GM12864 (cell line): ENCODE data around the gene UQCC2.

Source experiments
- DNase-seq: peaks from one replicate; pipeline ENCODE4 v3.0.0-alpha.2; 2011; ENCODE audit warnings: low read depth
- H3K4me3 ChIP-seq: 2 replicates; pipeline ENCODE4 v1.5.1; 2011; ENCODE audit warnings: mild to moderate bottlenecking, low read depth, low read length, control low read depth
- CTCF ChIP-seq: IDR thresholded peaks from 2 replicates; pipeline ENCODE4 v1.5.1; 2011; ENCODE audit warnings: low read depth, mild to moderate bottlenecking, moderate library complexity, low read length, control low read depth, inconsistent platforms; ENCODE audit errors: missing control alignments

Gene UQCC2

GRCh38 chr6:33711140-33712129, at the start of gene UQCC2:
TSS of gene UQCC2 (minus strand) at chr6:33711700. CDS start at chr6:33711686, 14 bp downstream.
- DNase-seq, result peak; percentile 82
- TF ChIP-seq CTCF, result peak; percentile 60
- H3K4me3 ChIP-seq, result peak within 1 kb of the TSS; percentile 81

GRCh38 chr6:33759887-33760629, 48.6 kb upstream of the UQCC2 start:
- no peak for TF ChIP-seq CTCF
- DNase-seq, result no peak
- no peak overlapping the region for H3K4me3 ChIP-seq

- no peak for TF ChIP-seq CTCF
Measured at GRCh38 chr6:33758815-33759216, 47.3 kb upstream of the UQCC2 start.

DNA sequence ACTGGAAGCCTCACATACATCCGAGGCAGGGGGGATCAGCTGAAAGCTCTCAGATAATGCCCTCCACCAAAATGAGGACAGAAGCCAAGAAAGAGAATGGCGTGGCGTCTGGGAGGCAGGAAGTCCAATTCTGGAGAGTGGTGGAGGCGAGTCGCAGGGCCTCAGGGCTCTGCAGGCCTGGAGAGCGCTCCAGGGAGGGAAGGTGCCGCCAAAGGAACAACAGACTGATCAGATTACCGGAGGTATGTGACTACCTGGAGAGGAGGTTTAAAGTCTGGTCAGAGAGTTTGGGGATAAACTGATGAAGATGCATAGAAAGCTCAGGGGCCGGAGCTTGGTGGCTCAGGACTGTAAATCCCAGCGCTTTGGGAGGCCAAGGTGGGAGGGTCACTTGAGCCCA, 46.4 kb upstream of the UQCC2 start:
- no peak for TF ChIP-seq CTCF
- DNase-seq, result no peak
- H3K4me3 ChIP-seq, result no peak overlapping the region

More at GRCh38 chr6:33758815-33759216, 47.3 kb upstream of the UQCC2 start:
- DNase-seq, result no peak
- no peak overlapping the region for H3K4me3 ChIP-seq

DNA sequence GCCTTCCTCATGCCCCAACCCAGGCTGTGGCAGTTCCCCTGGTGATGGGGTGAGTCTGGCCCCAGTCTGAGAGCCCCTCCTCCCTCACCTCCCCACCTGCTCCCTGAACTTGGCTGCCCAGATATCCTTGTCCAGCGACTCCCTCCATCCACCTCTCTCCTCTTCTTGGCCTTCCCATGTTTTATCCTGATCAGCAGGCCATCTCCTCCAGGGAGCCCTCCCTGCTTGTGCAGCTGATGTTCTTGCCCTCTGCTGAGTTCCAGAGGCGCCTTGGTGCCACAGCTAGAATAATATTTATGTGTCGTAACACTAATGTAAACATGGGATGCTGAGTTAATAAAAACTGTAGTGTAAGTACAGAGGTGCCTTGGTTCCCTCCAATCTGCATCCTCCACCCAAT, 45.6 kb upstream of the UQCC2 start:
- no peak overlapping the region for H3K4me3 ChIP-seq
- no peak for DNase-seq
- no peak for TF ChIP-seq CTCF

GRCh38 chr6:33756211-33756954, 44.9 kb upstream of the UQCC2 start:
- H3K4me3 ChIP-seq, result no peak overlapping the region
- no peak for TF ChIP-seq CTCF
- DNase-seq, result no peak
